Peyer's patch (tissue), 4 donors: ENCODE measurements around the gene HOMER1. TPM values are rescaled to one million over a fixed set of nuclear protein-coding genes. Genes with fewer than 3 reads are reported as not detected.
"Not testable (repeated sequence)": the region's sequence is repeated elsewhere in the genome, so short reads cannot be mapped to it uniquely, and the experiment has no call there.

ENCODE experiments used
- DNase-seq, 3 donors: peaks; one replicate each; pipeline ENCODE4 v3.0.0-alpha.2; 2017 to 2019
- H3K27ac ChIP-seq, 4 donors: fragments of 200-600 bp; sonication (generic); one replicate each; pipeline ENCODE4 v1.5.1; 2016 to 2019
- H3K27me3 ChIP-seq, 2 donors: fragments of 200-600 bp; sonication (generic); one replicate each; pipeline ENCODE4 v1.5.1; 2019
- H3K36me3 ChIP-seq, 3 donors: fragments of 200-600 bp; sonication (generic); one replicate each; pipeline ENCODE4 v1.5.1; 2016 to 2019
- H3K4me1 ChIP-seq, 4 donors: fragments of 200-600 bp; sonication (generic); one replicate each; pipeline ENCODE4 v1.5.1; 2016 to 2019
- H3K4me3 ChIP-seq, 4 donors: fragments of 200-600 bp; sonication (generic); 1 replicate in 3 of 4; 2 replicates in 1 of 4; pipeline ENCODE4 v1.5.1; 2016 to 2019; ENCODE audit warnings: mild to moderate bottlenecking in 1 of 4
- H3K9me3 ChIP-seq, 4 donors: fragments of 200-600 bp; sonication (generic); one replicate each; pipeline ENCODE4 v1.5.1; 2016 to 2019; ENCODE audit warnings: mild to moderate bottlenecking in 1 of 4
- CTCF ChIP-seq, 6 experiments: fragments of 450-650 bp in 4 of 6; fragments of 200-600 bp in 2 of 6; sonication (generic) in 1 of 6; IDR thresholded peaks; one replicate each; pipeline ENCODE4 v1.5.1; 2017 to 2019; ENCODE audit warnings: antibody characterized with exemption in 6 of 6, mild to moderate bottlenecking in 3 of 6, moderate library complexity in 1 of 6
- POLR2A ChIP-seq, 2 donors: fragments of 450-650 bp; IDR thresholded peaks; one replicate each; pipeline ENCODE4 v1.5.1; 2017; ENCODE audit warnings: antibody characterized with exemption in 2 of 2, mild to moderate bottlenecking in 2 of 2, moderate library complexity in 2 of 2
- total RNA-seq, 4 donors: library from RNA; depleted of rRNA; stranded (reverse); fragments of >200 nt; gene quantifications; one replicate each; pipeline ENCODE4 v1.1.0, GENCODE V29; 2016

The HOMER1 gene
- total RNA-seq, 4 donors from 2014 or later = 1.0 to 23.1 (median 1.6) TPM

- no peak for DNase-seq
- H3K4me1 ChIP-seq = no peaks in the 10 kb centered on the region
- H3K27me3 ChIP-seq = no peaks in the 10 kb centered on the region
- no peak for TF ChIP-seq POLR2A (IDR thresholded peaks at IDR 0.05)
- no peak for TF ChIP-seq CTCF (IDR thresholded peaks at IDR 0.05)
- H3K36me3 ChIP-seq = no peaks in the 10 kb centered on the region
- no peak overlapping the region for H3K4me3 ChIP-seq
- H3K9me3 ChIP-seq = no peaks in the 10 kb centered on the region
- no peak overlapping the region for H3K27ac ChIP-seq
These were observed 116.9 kb downstream of the HOMER1 start for GRCh38 chr5:79397080-79397479.

GRCh38 chr5:79396265-79396664 is 117.7 kb downstream of the HOMER1 start:
- no peaks in the 10 kb centered on the region for H3K36me3 ChIP-seq

GRCh38 chr5:79395296-79395695 is 118.6 kb downstream of the HOMER1 start:
- no peaks in the 10 kb centered on the region for H3K27me3 ChIP-seq
- H3K27ac ChIP-seq = no peak overlapping the region
- no peak for TF ChIP-seq CTCF (IDR thresholded peaks at IDR 0.05)
- TF ChIP-seq POLR2A (IDR thresholded peaks at IDR 0.05) = no peak
- H3K36me3 ChIP-seq = no peaks in the 10 kb centered on the region
- H3K4me3 ChIP-seq = no peak overlapping the region
- no peaks in the 10 kb centered on the region for H3K9me3 ChIP-seq
- DNase-seq = no peak
- H3K4me1 ChIP-seq = no peaks in the 10 kb centered on the region

More at GRCh38 chr5:79396265-79396664, 117.7 kb downstream of the HOMER1 start:
- Histone ChIP-seq H3K27me3 (no peaks in the 10 kb centered on the region), H3K4me3 (no peak overlapping the region), H3K4me1 (no peaks in the 10 kb centered on the region), H3K27ac (no peak overlapping the region), H3K9me3 (no peaks in the 10 kb centered on the region)
- no peak for DNase-seq
- TF ChIP-seq POLR2A (IDR thresholded peaks at IDR 0.05) = no peak
- no peak for TF ChIP-seq CTCF (IDR thresholded peaks at IDR 0.05)

- Histone ChIP-seq H3K36me3 (no peaks in the 10 kb centered on the region), H3K27me3 (no peaks in the 10 kb centered on the region), H3K4me1 (no peaks in the 10 kb centered on the region), H3K4me3 (no peak overlapping the region), H3K27ac (no peak overlapping the region), H3K9me3 (no peaks in the 10 kb centered on the region)
- TF ChIP-seq CTCF (IDR thresholded peaks at IDR 0.05) (no peak), POLR2A (IDR thresholded peaks at IDR 0.05) (no peak)
- no peak for DNase-seq
These were observed 121.2 kb downstream of the HOMER1 start for GRCh38 chr5:79392776-79393175.

GRCh38 chr5:79386679-79387078 is 127.3 kb downstream of the HOMER1 start:
- DNase-seq = no peak
- no peaks in the 10 kb centered on the region for H3K4me1 ChIP-seq
- peaks cover 0 to 4% (median 2%) of the 10 kb centered on the region in 4 donors for H3K9me3 ChIP-seq
- H3K27me3 ChIP-seq = no peaks in the 10 kb centered on the region
- H3K27ac ChIP-seq = no peak overlapping the region
- no peak overlapping the region for H3K4me3 ChIP-seq
- TF ChIP-seq CTCF (IDR thresholded peaks at IDR 0.05) (no peak), POLR2A (IDR thresholded peaks at IDR 0.05) (no peak)
- no peaks in the 10 kb centered on the region for H3K36me3 ChIP-seq

- H3K4me1 ChIP-seq, H3K27ac ChIP-seq, H3K9me3 ChIP-seq, H3K4me3 ChIP-seq, DNase-seq, H3K27me3 ChIP-seq, H3K36me3 ChIP-seq: not testable (repeated sequence)
These were observed 128.8 kb downstream of the HOMER1 start for GRCh38 chr5:79385126-79385525.
